Measurements from ENCODE around the gene WDR5.

- TF ChIP-seq CTCF (IDR thresholded peaks at IDR 0.05): no peak
- TF ChIP-seq POLR2A (IDR thresholded peaks at IDR 0.05): no peak
- no peak for TF ChIP-seq POLR2AphosphoS5 (IDR thresholded peaks at IDR 0.05)
These were observed 35.8 kb upstream of the WDR5 start for GRCh38 chr9:134100040-134100439.
